Fibroblast of lung (primary cell): ENCODE results near the gene TOGARAM1. TPM values are rescaled to one million over a fixed set of nuclear protein-coding genes. Genes with fewer than 3 reads are reported as not detected.

ENCODE experiments used
- DNase-seq, 2 donors: peaks; one replicate each; pipeline versions ENCODE4 v3.0.0 to v3.0.0-alpha.2; 2010; ENCODE audit warnings: low read depth in 2 of 2
- H2AFZ ChIP-seq: 2 replicates; pipeline ENCODE4 v1.5.1; 2012; ENCODE audit warnings: low read length, control low read depth, inconsistent platforms
- H3K27ac ChIP-seq: 2 replicates; pipeline ENCODE4 v1.5.1; 2011; ENCODE audit warnings: low read length, control low read depth; ENCODE audit not compliant: insufficient read depth
- H3K27me3 ChIP-seq: 2 replicates; pipeline ENCODE4 v1.5.1; 2011; ENCODE audit warnings: mild to moderate bottlenecking, low read length; ENCODE audit not compliant: control insufficient read depth, insufficient read depth
- H3K36me3 ChIP-seq: 2 replicates; pipeline ENCODE4 v1.5.1; 2011; ENCODE audit warnings: low read length; ENCODE audit not compliant: control insufficient read depth, insufficient read depth
- H3K4me1 ChIP-seq: 2 replicates; pipeline ENCODE4 v1.5.1; 2011; ENCODE audit warnings: low read length; ENCODE audit not compliant: control insufficient read depth, insufficient read depth; ENCODE audit errors: extremely low read depth
- H3K4me2 ChIP-seq: 2 replicates; pipeline ENCODE4 v1.5.1; 2011; ENCODE audit warnings: low read length, control low read depth; ENCODE audit not compliant: insufficient read depth; ENCODE audit errors: extremely low read depth
- H3K4me3 ChIP-seq, 4 experiments: fragments of 200-600 bp in 1 of 4; sonication (generic) in 1 of 4; replicated peaks in 1 of 4; 2 replicates each; pipeline ENCODE4 v1.5.1; 2011 to 2016; ENCODE audit warnings: low read length in 4 of 4, low read depth in 3 of 4, mild to moderate bottlenecking in 3 of 4, control low read depth in 2 of 4, inconsistent platforms in 1 of 4, mixed read lengths in 1 of 4; ENCODE audit not compliant: insufficient read depth in 1 of 4; ENCODE audit errors: control extremely low read depth in 1 of 4
- H3K79me2 ChIP-seq: 2 replicates; pipeline ENCODE4 v1.5.1; 2012; ENCODE audit warnings: mild to moderate bottlenecking, low read length, inconsistent platforms; ENCODE audit not compliant: control insufficient read depth, insufficient read depth
- H3K9ac ChIP-seq: 2 replicates; pipeline ENCODE4 v1.5.1; 2011; ENCODE audit warnings: mild to moderate bottlenecking, low read length, control low read depth; ENCODE audit not compliant: insufficient read depth
- H3K9me3 ChIP-seq: 2 replicates; pipeline ENCODE4 v1.5.1; 2012; ENCODE audit warnings: low read depth, low read length; ENCODE audit not compliant: control insufficient read depth, insufficient read depth
- H4K20me1 ChIP-seq: 2 replicates; pipeline ENCODE4 v1.5.1; 2011; ENCODE audit warnings: low read length; ENCODE audit not compliant: control insufficient read depth, insufficient read depth; ENCODE audit errors: extremely low read depth
- EZH2 ChIP-seq: IDR thresholded peaks from 2 replicates; pipeline ENCODE4 v1.5.1; 2012; ENCODE audit warnings: low read length, control low read depth, mild to moderate bottlenecking; ENCODE audit errors: missing control alignments
- polyA plus RNA-seq, 2 donors: library from polyadenylated mRNA; depleted of rRNA in 1 of 2; stranded (reverse) in 1 of 2; unstranded in 1 of 2; fragments of >200 nt; gene quantifications; 2 replicates each; pipeline ENCODE4 v1.2.1, GENCODE V29; 2011 to 2012; ENCODE audit warnings: missing spikeins in 1 of 2
- total RNA-seq: library from RNA; depleted of rRNA; stranded (reverse); fragments of >200 nt; gene quantifications from 2 replicates; pipeline ENCODE4 v1.2.1, GENCODE V29; 2014
- TF ChIP-seq, protein P1 (sequence below), 2 donors: IDR thresholded peaks in 1 of 2; conservative IDR thresholded peaks in 1 of 2; 1 replicate in 1 of 2; 2 replicates in 1 of 2; pipeline ENCODE4 v1.5.1; 2011 to 2012; ENCODE audit warnings: low read length in 2 of 2, control low read depth in 1 of 2, inconsistent platforms in 1 of 2, low read depth in 1 of 2, mild to moderate bottlenecking in 1 of 2

Gene TOGARAM1
- total and polyA plus RNA-seq, 2 donors (not counting 1 experiment from before 2014, with no cell fraction given) = 10.7 to 24.9 TPM

GRCh38 chr14:45028107-45028626, 66.2 kb downstream of the TOGARAM1 start:
- no peak for DNase-seq
- no peaks in the 10 kb centered on the region for H3K27me3 ChIP-seq
- no peak for TF ChIP-seq EZH2
- TF ChIP-seq, protein P1, sequence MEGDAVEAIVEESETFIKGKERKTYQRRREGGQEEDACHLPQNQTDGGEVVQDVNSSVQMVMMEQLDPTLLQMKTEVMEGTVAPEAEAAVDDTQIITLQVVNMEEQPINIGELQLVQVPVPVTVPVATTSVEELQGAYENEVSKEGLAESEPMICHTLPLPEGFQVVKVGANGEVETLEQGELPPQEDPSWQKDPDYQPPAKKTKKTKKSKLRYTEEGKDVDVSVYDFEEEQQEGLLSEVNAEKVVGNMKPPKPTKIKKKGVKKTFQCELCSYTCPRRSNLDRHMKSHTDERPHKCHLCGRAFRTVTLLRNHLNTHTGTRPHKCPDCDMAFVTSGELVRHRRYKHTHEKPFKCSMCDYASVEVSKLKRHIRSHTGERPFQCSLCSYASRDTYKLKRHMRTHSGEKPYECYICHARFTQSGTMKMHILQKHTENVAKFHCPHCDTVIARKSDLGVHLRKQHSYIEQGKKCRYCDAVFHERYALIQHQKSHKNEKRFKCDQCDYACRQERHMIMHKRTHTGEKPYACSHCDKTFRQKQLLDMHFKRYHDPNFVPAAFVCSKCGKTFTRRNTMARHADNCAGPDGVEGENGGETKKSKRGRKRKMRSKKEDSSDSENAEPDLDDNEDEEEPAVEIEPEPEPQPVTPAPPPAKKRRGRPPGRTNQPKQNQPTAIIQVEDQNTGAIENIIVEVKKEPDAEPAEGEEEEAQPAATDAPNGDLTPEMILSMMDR (conservative IDR thresholded peaks at IDR 0.05 in 1 of 2, IDR thresholded peaks at IDR 0.05 in 1 of 2; ENCODE audit: low read depth in 1 of 2, low read length in 2 of 2) = no peak
- no peaks in the 10 kb centered on the region for H4K20me1 ChIP-seq
- H3K27ac ChIP-seq = no peak overlapping the region
- no peaks in the 10 kb centered on the region for H3K36me3 ChIP-seq
- H3K4me2 ChIP-seq = no peak overlapping the region
- H3K9me3 ChIP-seq = no peaks in the 10 kb centered on the region
- H2AFZ ChIP-seq = no peak overlapping the region
- H3K9ac ChIP-seq = no peak overlapping the region
- no peaks in the 10 kb centered on the region for H3K4me1 ChIP-seq
- H3K79me2 ChIP-seq = no peaks in the 10 kb centered on the region
- no peak overlapping the region for H3K4me3 ChIP-seq

- H3K9ac ChIP-seq = no peak overlapping the region
- no peaks in the 10 kb centered on the region for H3K36me3 ChIP-seq
- DNase-seq = no peak
- H3K4me3 ChIP-seq = no peak overlapping the region
- no peak overlapping the region for H3K4me2 ChIP-seq
- no peak overlapping the region for H2AFZ ChIP-seq
- no peaks in the 10 kb centered on the region for H3K4me1 ChIP-seq
- no peaks in the 10 kb centered on the region for H3K79me2 ChIP-seq
- H3K27ac ChIP-seq = no peak overlapping the region
- no peaks in the 10 kb centered on the region for H4K20me1 ChIP-seq
- no peaks in the 10 kb centered on the region for H3K9me3 ChIP-seq
- TF ChIP-seq EZH2 = no peak
- TF ChIP-seq, protein P1 (conservative IDR thresholded peaks at IDR 0.05 in 1 of 2, IDR thresholded peaks at IDR 0.05 in 1 of 2; ENCODE audit: low read depth in 1 of 2, low read length in 2 of 2) = no peak
- no peaks in the 10 kb centered on the region for H3K27me3 ChIP-seq
Measured at GRCh38 chr14:45034730-45035129, 72.7 kb downstream of the TOGARAM1 start.

DNA sequence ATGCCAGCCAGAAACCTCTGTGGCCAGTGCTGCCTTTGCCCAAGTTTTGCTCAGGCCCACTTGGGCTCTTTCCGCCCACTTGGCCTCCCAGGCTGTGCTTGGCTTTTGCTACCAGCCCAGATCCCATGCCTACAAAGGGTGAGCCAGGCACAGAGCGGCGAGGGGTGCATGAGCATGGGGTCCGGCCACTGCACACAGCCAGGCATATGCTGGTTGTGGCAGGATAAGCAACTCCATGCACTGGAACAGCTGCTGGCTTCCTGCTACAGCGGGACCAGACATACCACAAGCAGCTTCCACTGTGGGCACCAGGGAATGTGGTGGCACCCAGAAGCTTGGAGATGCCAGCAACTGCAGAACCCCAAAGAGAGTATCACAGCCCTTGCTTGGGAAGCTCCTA, 76.3 kb downstream of the TOGARAM1 start:
- no peaks in the 10 kb centered on the region for H3K36me3 ChIP-seq
- H3K4me1 ChIP-seq = no peaks in the 10 kb centered on the region
- H3K27ac ChIP-seq = no peak overlapping the region
- no peak overlapping the region for H3K4me3 ChIP-seq
- no peaks in the 10 kb centered on the region for H3K9me3 ChIP-seq
- no peak for DNase-seq
- no peak overlapping the region for H3K9ac ChIP-seq
- no peaks in the 10 kb centered on the region for H3K79me2 ChIP-seq
- H3K27me3 ChIP-seq = no peaks in the 10 kb centered on the region
- TF ChIP-seq, protein P1 (conservative IDR thresholded peaks at IDR 0.05 in 1 of 2, IDR thresholded peaks at IDR 0.05 in 1 of 2; ENCODE audit: low read depth in 1 of 2, low read length in 2 of 2) = no peak
- no peak for TF ChIP-seq EZH2
- H2AFZ ChIP-seq = no peak overlapping the region
- no peaks in the 10 kb centered on the region for H4K20me1 ChIP-seq
- no peak overlapping the region for H3K4me2 ChIP-seq
